IPS-18a (cell line): Measurements from ENCODE around the gene CAPNS2.

Experiments
- H3K27ac ChIP-seq: one replicate; pipeline ENCODE4 v1.5.1; 2013; ENCODE audit warnings: low read length
- H3K27me3 ChIP-seq: one replicate; pipeline ENCODE4 v1.6.1; 2013; ENCODE audit warnings: mild to moderate bottlenecking, low read length; ENCODE audit not compliant: control insufficient read depth, insufficient read depth
- H3K36me3 ChIP-seq: one replicate; pipeline ENCODE4 v1.6.1; 2013; ENCODE audit warnings: low read depth, low read length; ENCODE audit not compliant: control insufficient read depth
- H3K4me1 ChIP-seq: one replicate; pipeline ENCODE4 v1.6.1; 2013; ENCODE audit warnings: low read depth, low read length; ENCODE audit not compliant: control insufficient read depth
- H3K4me3 ChIP-seq: one replicate; pipeline ENCODE4 v1.5.1; 2013; ENCODE audit warnings: low read length
- H3K9ac ChIP-seq: one replicate; pipeline ENCODE4 v1.6.1; 2013; ENCODE audit warnings: mild to moderate bottlenecking, low read length, moderate library complexity
- H3K9me3 ChIP-seq: one replicate; pipeline ENCODE4 v1.6.1; 2013; ENCODE audit warnings: low read depth, low read length; ENCODE audit not compliant: control insufficient read depth

CAPNS2 gene

DNA sequence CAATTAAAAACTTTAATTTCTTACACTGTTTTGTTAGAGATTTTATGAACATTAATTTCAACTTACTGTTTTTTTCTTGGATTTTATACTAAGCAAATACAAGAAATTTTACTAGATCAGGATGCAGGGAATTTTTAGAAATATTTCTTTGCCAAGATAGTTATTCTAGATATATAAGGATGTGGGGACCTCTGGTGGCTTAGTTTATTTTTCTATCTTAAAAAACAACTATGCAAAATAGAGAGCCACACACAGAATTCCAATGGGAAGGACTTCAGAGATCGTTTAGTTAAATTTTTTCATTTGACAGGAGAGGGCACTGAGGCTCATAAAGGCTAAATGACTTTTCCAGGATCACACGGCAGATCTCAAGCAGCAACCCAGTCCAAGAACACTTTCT lies 23.0 kb upstream of the CAPNS2 start:
- H3K4me3 ChIP-seq: no peak overlapping the region
- H3K27ac ChIP-seq: no peak overlapping the region
- H3K36me3 ChIP-seq: no peaks in the 10 kb centered on the region
- H3K27me3 ChIP-seq: no peaks in the 10 kb centered on the region
- H3K9ac ChIP-seq: no peak overlapping the region
- H3K4me1 ChIP-seq: no peaks in the 10 kb centered on the region
- no peaks in the 10 kb centered on the region for H3K9me3 ChIP-seq

DNA sequence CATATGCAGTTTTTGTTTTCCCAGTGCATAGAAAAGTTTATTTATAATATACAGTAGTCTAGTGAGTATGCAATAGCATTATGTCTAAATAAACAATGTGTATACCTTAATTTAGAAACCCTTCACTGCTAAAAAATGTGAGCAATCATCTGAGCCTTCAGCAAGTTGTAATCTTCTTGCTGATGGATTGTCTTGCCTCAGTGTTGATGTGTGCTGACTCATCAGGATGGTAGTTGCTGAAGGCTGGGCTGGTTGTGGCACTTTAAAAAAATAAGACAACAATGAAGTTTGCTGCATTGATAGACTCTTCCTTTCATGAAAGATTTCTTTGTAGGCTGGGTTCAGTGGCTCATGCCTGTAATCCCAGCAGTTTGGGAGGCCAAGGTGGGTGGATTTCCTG lies 13.9 kb upstream of the CAPNS2 start:
- H3K9ac ChIP-seq: no peak overlapping the region
- no peaks in the 10 kb centered on the region for H3K9me3 ChIP-seq
- H3K27ac ChIP-seq: no peak overlapping the region
- no peaks in the 10 kb centered on the region for H3K27me3 ChIP-seq
- H3K4me1 ChIP-seq: no peaks in the 10 kb centered on the region
- H3K36me3 ChIP-seq: no peaks in the 10 kb centered on the region
- no peak overlapping the region for H3K4me3 ChIP-seq

DNA sequence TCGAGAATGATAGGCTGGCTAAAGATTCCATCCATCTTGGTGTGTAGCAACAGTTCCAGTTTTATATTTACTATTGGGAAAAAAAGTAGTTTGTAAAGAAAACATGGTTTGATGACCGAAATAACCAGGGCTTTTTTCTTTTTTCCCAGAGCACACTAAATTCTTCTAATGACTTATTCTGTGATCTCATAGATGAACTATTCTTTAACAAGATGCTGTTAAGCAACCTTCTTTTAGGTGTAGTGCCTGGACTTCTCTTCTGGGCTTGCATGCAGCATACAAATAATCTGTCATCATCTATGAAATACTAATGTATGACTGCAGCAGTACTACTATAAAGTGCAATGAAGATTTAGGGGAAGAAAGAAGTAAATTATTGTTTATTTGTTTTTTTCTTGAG lies 11.0 kb upstream of the CAPNS2 start:
- Histone ChIP-seq H3K4me3 (no peak overlapping the region), H3K9me3 (no peaks in the 10 kb centered on the region), H3K4me1 (no peaks in the 10 kb centered on the region), H3K9ac (no peak overlapping the region), H3K27ac (no peak overlapping the region), H3K36me3 (no peaks in the 10 kb centered on the region), H3K27me3 (no peaks in the 10 kb centered on the region)

DNA sequence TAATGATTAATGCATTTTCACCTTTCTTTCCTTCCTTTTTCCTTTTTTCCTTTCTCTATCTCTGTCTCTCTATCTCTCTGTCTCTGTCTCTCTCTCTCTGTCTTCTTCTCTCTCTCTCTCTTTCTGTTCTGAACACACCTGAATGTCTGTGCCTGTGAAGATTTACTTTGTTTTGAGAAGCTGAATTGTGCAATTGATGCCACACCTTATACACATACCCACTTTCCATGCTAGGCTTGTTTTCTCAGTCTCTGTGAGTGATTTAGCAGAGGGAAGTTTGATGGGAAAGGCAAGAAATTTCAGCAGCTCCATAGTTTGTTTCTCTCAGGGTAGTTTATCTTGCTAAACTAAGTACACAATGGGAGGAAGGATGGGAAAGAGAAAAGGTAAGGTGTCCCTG lies 9.3 kb upstream of the CAPNS2 start:
- Histone ChIP-seq H3K9ac (no peak overlapping the region), H3K27ac (no peak overlapping the region), H3K36me3 (no peaks in the 10 kb centered on the region), H3K4me3 (no peak overlapping the region), H3K9me3 (no peaks in the 10 kb centered on the region), H3K27me3 (no peaks in the 10 kb centered on the region), H3K4me1 (no peaks in the 10 kb centered on the region)

DNA sequence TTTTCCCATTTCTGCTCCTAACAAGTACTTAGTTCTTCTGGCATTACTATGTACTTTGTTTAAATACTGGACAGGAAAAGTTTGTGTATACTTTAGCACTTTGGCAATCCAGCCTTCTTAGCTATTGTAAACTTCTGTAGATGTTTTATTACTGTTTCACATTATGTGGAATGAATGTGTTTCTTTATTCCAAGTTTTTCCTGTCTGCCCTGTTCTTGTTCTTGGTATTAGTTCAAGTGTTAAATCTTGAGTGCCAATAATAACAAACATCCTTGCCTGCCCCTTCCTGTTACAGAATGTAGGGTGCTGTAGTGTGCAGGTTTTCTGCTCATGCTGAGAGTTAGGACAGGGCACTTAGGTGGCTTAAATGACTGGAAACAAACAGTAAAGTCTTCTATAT lies 7.3 kb upstream of the CAPNS2 start:
- Histone ChIP-seq H3K9me3 (no peaks in the 10 kb centered on the region), H3K27ac (no peak overlapping the region), H3K4me3 (no peak overlapping the region), H3K4me1 (no peaks in the 10 kb centered on the region), H3K36me3 (no peaks in the 10 kb centered on the region), H3K9ac (no peak overlapping the region), H3K27me3 (no peaks in the 10 kb centered on the region)

DNA sequence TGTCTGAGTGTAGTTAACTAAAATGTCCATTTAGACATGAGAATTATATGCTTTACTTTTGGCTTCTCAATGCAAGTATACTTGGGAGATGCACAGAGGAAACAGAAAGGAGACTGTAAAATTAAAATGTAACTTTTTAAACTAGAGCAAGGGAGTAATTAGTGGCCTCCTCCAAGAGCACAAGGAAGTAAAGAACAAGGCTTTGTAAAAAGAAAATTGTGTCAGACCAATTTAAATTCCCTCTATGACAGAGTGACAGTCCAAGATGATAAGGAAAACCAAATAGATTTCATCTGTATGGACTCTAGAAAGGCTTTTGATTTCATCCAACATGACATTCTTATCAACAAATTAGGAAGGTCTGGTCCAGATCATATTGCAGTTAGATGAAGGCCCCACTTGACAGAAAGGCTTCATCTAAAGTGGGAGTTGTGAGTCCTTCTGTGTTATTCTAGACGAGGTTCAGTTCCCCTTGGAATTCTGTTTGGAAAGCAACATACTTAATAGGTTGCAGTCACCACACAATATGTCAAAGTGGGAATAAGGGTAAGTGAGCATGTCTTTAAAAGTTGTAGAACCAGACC lies 6.5 kb upstream of the CAPNS2 start:
- Histone ChIP-seq H3K4me3 (no peak overlapping the region), H3K4me1 (no peaks in the 10 kb centered on the region), H3K9ac (no peak overlapping the region), H3K36me3 (no peaks in the 10 kb centered on the region), H3K27me3 (no peaks in the 10 kb centered on the region), H3K9me3 (no peaks in the 10 kb centered on the region), H3K27ac (no peak overlapping the region)

DNA sequence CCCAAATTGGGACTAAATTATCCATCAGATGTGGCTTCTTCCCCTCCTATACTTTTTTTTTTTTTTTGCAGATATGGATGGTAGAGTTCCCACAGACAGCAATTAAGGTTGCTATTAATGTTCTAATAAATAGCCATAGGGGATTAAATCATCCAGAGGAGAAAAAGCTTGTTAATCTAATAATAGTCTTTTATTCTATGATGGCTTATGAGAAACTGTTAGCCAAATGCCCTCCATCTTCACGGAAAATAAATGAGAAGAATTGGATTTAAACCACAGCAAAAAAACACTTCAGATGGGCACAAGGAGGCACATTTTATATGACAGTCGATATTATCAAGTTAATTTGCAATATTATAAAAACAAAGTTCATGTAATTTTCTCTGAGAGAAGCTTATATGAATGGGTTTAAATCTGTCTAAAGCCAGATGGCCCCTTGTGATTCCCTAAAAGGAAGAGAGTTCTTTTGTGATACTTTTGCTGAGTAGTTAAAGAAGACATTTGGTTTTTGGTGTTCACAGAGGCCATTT lies 5.1 kb upstream of the CAPNS2 start:
- Histone ChIP-seq H3K27ac (no peak overlapping the region), H3K36me3 (no peaks in the 10 kb centered on the region)

DNA sequence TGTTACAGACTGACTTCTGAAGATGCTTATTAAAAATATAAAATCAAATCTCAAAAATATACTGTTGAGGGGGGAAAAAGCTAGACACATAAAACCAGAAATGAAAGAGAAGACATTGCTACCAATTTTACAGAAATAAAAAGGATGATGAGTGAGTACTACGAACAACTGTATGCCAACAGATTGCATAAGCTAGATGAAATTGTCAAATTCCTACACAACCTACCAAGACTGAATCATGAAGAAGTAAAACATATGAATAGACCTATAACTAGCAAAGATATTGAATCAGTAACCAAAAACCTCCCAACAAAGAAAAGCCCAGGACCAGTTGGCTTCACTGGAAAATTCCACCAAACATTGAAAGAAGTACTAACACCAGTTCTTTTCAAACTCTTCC lies 3.5 kb upstream of the CAPNS2 start:
- Histone ChIP-seq H3K9ac (no peak overlapping the region), H3K4me3 (no peak overlapping the region)

More for the DNA sequence above, 5.1 kb upstream of the CAPNS2 start:
- Histone ChIP-seq H3K4me1 (no peaks in the 10 kb centered on the region), H3K9me3 (no peaks in the 10 kb centered on the region), H3K9ac (no peak overlapping the region), H3K27me3 (no peaks in the 10 kb centered on the region), H3K4me3 (no peak overlapping the region)

DNA sequence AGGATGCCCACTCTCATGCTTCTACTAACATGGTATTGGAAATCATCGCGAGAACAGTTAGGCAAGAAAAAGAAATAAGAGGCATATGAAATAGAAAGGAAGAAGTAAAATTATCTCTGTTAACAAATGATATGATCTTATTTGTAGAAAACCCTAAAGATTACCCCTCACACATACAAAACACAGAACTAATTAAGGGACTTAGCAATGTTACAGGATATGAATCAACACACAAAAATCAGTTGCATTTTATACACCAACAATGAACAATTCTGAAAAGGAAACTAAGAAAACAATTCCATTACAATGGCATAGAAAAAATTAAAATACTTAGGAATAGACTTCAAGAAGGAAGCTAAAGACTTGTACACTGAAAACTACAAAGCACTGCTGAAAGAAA lies 2.7 kb upstream of the CAPNS2 start:
- Histone ChIP-seq H3K4me1 (no peaks in the 10 kb centered on the region), H3K4me3 (no peak overlapping the region), H3K9me3 (no peaks in the 10 kb centered on the region), H3K27me3 (no peaks in the 10 kb centered on the region), H3K9ac (no peak overlapping the region), H3K36me3 (no peaks in the 10 kb centered on the region), H3K27ac (no peak overlapping the region)

More for the DNA sequence above, 3.5 kb upstream of the CAPNS2 start:
- no peaks in the 10 kb centered on the region for H3K36me3 ChIP-seq
- no peak overlapping the region for H3K27ac ChIP-seq
- no peaks in the 10 kb centered on the region for H3K27me3 ChIP-seq
- no peaks in the 10 kb centered on the region for H3K4me1 ChIP-seq
- no peaks in the 10 kb centered on the region for H3K9me3 ChIP-seq

DNA sequence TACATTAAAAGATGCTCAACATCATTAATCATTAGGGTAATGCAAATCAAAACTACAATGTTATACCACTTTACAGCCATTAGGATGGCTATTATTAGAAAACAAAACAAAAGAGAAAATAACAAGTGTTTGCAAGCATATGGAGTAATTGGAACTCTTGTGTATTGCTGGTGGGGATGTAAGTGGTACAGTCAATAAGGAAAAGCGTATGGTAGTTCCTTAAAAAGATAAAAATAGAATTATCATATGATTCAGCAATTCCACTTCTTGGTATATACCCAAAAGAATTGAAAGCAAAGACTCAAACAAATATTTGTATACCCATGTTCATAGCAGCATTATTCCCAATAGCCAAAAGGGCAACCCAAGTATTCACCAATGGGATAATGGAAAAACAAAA lies 1.4 kb upstream of the CAPNS2 start:
- H3K4me1 ChIP-seq: no peaks in the 10 kb centered on the region
- no peak overlapping the region for H3K4me3 ChIP-seq
- H3K36me3 ChIP-seq: no peaks in the 10 kb centered on the region
- no peaks in the 10 kb centered on the region for H3K9me3 ChIP-seq
- H3K9ac ChIP-seq: no peak overlapping the region
- no peaks in the 10 kb centered on the region for H3K27me3 ChIP-seq
- no peak overlapping the region for H3K27ac ChIP-seq

DNA sequence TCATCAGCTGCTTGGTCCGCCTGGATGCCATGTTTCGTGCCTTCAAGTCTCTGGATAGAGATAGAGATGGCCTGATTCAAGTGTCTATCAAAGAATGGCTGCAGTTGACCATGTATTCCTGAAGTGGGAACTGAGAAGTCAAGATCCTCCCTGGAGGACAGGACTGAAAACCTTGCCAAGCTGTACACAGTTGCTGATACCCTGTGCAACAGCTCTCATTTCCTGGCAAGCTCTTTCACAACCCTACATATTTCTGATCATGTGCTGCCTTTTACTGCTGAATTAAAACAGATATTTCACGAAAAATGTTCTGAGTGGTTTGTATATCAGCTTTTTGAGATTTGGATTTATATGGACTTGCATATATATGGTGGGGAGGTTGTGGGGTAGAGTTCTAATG lies 898 bp downstream of the CAPNS2 start:
- H3K27me3 ChIP-seq: no peaks in the 10 kb centered on the region
- H3K27ac ChIP-seq: no peak overlapping the region
- no peak overlapping the region for H3K9ac ChIP-seq
- H3K4me1 ChIP-seq: no peaks in the 10 kb centered on the region
- H3K9me3 ChIP-seq: no peaks in the 10 kb centered on the region
- H3K36me3 ChIP-seq: no peaks in the 10 kb centered on the region
- no peak overlapping the region for H3K4me3 ChIP-seq

DNA sequence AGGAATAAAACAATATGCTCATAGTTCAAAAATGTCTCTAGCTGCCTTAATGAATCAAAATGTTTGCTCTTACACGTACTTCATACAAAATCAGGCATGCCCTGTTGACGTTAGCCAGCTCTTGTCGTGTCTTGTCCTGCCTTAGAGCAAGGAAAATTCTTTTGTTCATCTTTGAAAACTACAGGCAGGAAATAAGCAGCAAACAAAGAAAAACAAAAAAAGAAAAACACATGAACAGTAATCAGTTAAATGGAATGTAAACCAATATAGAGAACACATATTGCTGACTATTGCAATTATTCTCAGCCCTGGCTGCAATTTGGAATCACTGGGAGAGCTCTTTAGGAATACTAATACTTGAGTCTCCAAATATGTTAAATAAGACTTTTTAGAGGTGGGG lies 1.7 kb downstream of the CAPNS2 start:
- Histone ChIP-seq H3K27me3 (no peaks in the 10 kb centered on the region), H3K9ac (no peak overlapping the region), H3K36me3 (no peaks in the 10 kb centered on the region), H3K4me1 (no peaks in the 10 kb centered on the region), H3K27ac (no peak overlapping the region), H3K9me3 (no peaks in the 10 kb centered on the region), H3K4me3 (no peak overlapping the region)
